Heart left ventricle (tissue), 16 donors: ENCODE measurements around the gene CDCA4. TPM values are rescaled to one million over a fixed set of nuclear protein-coding genes. Genes with fewer than 3 reads are reported as not detected.
A peak's percentile ranks its signal among the peaks of the same experiment; 100 is the strongest.

Experiments
- ATAC-seq, 4 donors: fragments of 200-7000 bp; cut with Tn5 transposase; one replicate each; pipeline ENCODE4 v1.9.1; 2020 to 2022; ENCODE audit warnings: moderate library complexity in 4 of 4, mild to moderate bottlenecking in 3 of 4, moderate number of reproducible peaks in 1 of 4
- DNase-seq, 5 donors: peaks; one replicate each; pipeline ENCODE4 v3.0.0-alpha.2; 2020
- H3K27ac ChIP-seq, 12 donors: fragments of 200-600 bp; sonication (generic) in 4 of 12; one replicate each; pipeline versions ENCODE4 v1.5.0 to v1.8.0; 2016 to 2022; ENCODE audit warnings: mild to moderate bottlenecking in 2 of 12
- H3K27me3 ChIP-seq, 9 donors: fragments of 200-600 bp; sonication (generic) in 2 of 9; one replicate each; pipeline versions ENCODE4 v1.5.1 to v1.8.0; 2016 to 2022; ENCODE audit warnings: mild to moderate bottlenecking in 3 of 9
- H3K36me3 ChIP-seq, 9 donors: fragments of 200-600 bp; sonication (generic) in 2 of 9; one replicate each; pipeline versions ENCODE4 v1.5.0 to v1.8.0; 2018 to 2022; ENCODE audit warnings: mild to moderate bottlenecking in 2 of 9
- H3K4me1 ChIP-seq, 12 donors: fragments of 200-600 bp; sonication (generic) in 4 of 12; one replicate each; pipeline versions ENCODE4 v1.5.0 to v1.8.0; 2016 to 2022; ENCODE audit warnings: mild to moderate bottlenecking in 3 of 12
- H3K4me3 ChIP-seq, 12 donors: fragments of 200-600 bp; sonication (generic) in 4 of 12; one replicate each; pipeline versions ENCODE4 v1.5.0 to v1.8.0; 2017 to 2022; ENCODE audit warnings: mild to moderate bottlenecking in 9 of 12, moderate library complexity in 4 of 12
- H3K9me3 ChIP-seq, 12 donors: fragments of 200-600 bp; sonication (generic) in 4 of 12; one replicate each; pipeline versions ENCODE4 v1.5.0 to v1.8.0; 2016 to 2022; ENCODE audit warnings: mild to moderate bottlenecking in 1 of 12
- POLR2A ChIP-seq, 2 donors: fragments of 450-650 bp; IDR thresholded peaks; one replicate each; pipeline ENCODE4 v1.6.1; 2017; ENCODE audit warnings: antibody characterized with exemption in 2 of 2, mild to moderate bottlenecking in 2 of 2, moderate library complexity in 2 of 2
- WGBS, 4 donors: extraction: QIAGEN DNeasy Blood & Tissue Kit in 2 of 4; methylation state at CpG; one replicate each; pipeline versions ENCODE4 v1.1.5 to v1.1.7; 2013 to 2018; 5-methylcytosine and 5-hydroxymethylcytosine counted together
- intact Hi-C, 10 donors: fragments of 100-400 bp; cut with DNase I; formaldehyde crosslinking; loops; one replicate each; pipeline versions ENCODE4 v1.11.1 to v1.14.2; 2022
- polyA plus RNA-seq, 2 donors: library from polyadenylated mRNA; stranded (reverse); fragments of 200-250 nt; gene quantifications; one replicate each; pipeline ENCODE4 v1.2.3, GENCODE V29; 2013
- total RNA-seq, 9 donors: library from RNA; depleted of rRNA in 2 of 9; stranded (reverse); fragments of >200 nt in 2 of 9; fragmentation: NEBNext Ultra II Directional in 3 of 9; extraction: Animal tissue kit (Norgen Biotek cat#: 25700) in 3 of 9; gene quantifications; one replicate each; pipeline versions ENCODE4 v1.1.0 to v1.2.4, GENCODE V29; 2016 to 2023
- TF ChIP-seq, protein P1 (sequence below), 12 donors: fragments of 200-600 bp; sonication (generic) in 4 of 12; IDR thresholded peaks; one replicate each; pipeline versions ENCODE4 v1.5.0 to v1.8.0; 2018 to 2022; ENCODE audit warnings: antibody characterized with exemption in 12 of 12, mild to moderate bottlenecking in 5 of 12
- donor health status: ischemic (EF 13 %, LVEDD 7.1; RV severe dilation, severe dysfunction).
- donor health status: healthy with polysubstance abuse.
- donor health status: DM: no; HTN: yes; CAD: no.
- donor health status: DM: no; HTN: no; CAD: no.
- donor health status: ischemic (EF 25% LVEDD 6.9; RV normal size, moderate dysfunction).
- donor health status: ischemic (EF 25% LVEDD 5.7; RV mildly dilated, moderate dysfunction).
- donor health status: healthy.
- donor health status: DM: yes; HTN: yes; CAD: no.
- donor health status: ischemic (EF 35%, LVEDD 5.7; RV mildly dilated, moderate dysfunction).
- donor health status: nonischemic (EF 11% LVEDD 7.7; RV severe dilation, severe dysfunction).
- donor health status: DM: yes; HTN: yes; CAD: no.
- donor health status: PGD.
- donor health status: ischemic (EF 29% LVEDD 5.4; RV normal size, mild dysfunction).
- donor health status: nonischemic (EF 23%, LVEDD 6.1; RV moderate dilation, normal function).

CDCA4 gene
- total and polyA plus RNA-seq, 11 donors = 1.4 to 6.0 (median 2.4) TPM

DNA sequence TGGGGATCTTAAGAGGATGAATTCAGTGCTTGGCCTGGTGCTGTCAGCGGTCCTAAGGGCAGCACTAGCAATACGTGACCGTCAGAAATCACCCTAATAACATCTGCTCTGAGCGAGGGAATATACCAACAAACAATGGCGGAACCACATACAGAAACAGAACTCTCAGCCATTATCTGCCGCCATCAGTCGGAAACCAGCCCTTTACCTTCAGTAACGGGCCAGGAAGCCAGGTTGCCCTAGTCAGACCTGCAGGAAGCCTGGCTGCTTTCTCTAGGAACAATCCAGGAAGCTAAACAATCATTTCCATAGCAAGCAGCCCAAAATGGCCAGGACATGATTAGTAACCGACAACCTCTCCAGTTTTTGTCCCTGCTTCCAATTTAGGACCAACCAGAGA, 5.6 kb downstream of the CDCA4 start:
- TF ChIP-seq, protein P1, sequence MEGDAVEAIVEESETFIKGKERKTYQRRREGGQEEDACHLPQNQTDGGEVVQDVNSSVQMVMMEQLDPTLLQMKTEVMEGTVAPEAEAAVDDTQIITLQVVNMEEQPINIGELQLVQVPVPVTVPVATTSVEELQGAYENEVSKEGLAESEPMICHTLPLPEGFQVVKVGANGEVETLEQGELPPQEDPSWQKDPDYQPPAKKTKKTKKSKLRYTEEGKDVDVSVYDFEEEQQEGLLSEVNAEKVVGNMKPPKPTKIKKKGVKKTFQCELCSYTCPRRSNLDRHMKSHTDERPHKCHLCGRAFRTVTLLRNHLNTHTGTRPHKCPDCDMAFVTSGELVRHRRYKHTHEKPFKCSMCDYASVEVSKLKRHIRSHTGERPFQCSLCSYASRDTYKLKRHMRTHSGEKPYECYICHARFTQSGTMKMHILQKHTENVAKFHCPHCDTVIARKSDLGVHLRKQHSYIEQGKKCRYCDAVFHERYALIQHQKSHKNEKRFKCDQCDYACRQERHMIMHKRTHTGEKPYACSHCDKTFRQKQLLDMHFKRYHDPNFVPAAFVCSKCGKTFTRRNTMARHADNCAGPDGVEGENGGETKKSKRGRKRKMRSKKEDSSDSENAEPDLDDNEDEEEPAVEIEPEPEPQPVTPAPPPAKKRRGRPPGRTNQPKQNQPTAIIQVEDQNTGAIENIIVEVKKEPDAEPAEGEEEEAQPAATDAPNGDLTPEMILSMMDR (IDR thresholded peaks at IDR 0.05) = no peak
- no peak for TF ChIP-seq POLR2A (IDR thresholded peaks at IDR 0.05)
- H3K4me3 ChIP-seq = no peak overlapping the region
- intact Hi-C loops = no loop called here
- peaks cover 0 to 20% (median 13%) of the 10 kb centered on the region in 9 donors for H3K36me3 ChIP-seq
- DNase-seq (no peak), ATAC-seq (no peak)
- WGBS, 4 donors = 82 to 90% (median 86%) methylated on average over 9 of the region's 9 CpGs
- H3K27ac ChIP-seq = no peak overlapping the region
- no peaks in the 10 kb centered on the region for H3K9me3 ChIP-seq
- H3K27me3 ChIP-seq = no peaks in the 10 kb centered on the region
- H3K4me1 ChIP-seq = peaks cover 0 to 28% (median 17%) of the 10 kb centered on the region in 12 donors

- intact Hi-C loops = loop anchor here in 1 of 10 donors (5.0 kb wide), 1 partner anchor 37 kb away; the partner anchor contains the start of gene AHNAK2
- 76 to 80% (median 79%) methylated on average over 4 of the region's 4 CpGs for WGBS, 4 donors
These were observed 6.3 kb downstream of the CDCA4 start for GRCh38 chr14:105014631-105015030.

GRCh38 chr14:105014032-105014431, 6.9 kb downstream of the CDCA4 start:
- TF ChIP-seq POLR2A (IDR thresholded peaks at IDR 0.05) = no peak
- TF ChIP-seq, protein P1 (IDR thresholded peaks at IDR 0.05) = no peak
- WGBS, 4 donors = 85 to 100% (median 89%) methylated on average over 1 to 9 of the region's 9 CpGs
- peaks cover 0 to 16% (median 9%) of the 10 kb centered on the region in 12 donors for H3K4me1 ChIP-seq
- DNase-seq = no peak
- ATAC-seq = no peak
- H3K4me3 ChIP-seq = no peak overlapping the region
- no peak overlapping the region for H3K27ac ChIP-seq
- no peaks in the 10 kb centered on the region for H3K27me3 ChIP-seq
- intact Hi-C loops = loop anchor here in 1 of 10 donors (5.0 kb wide), 1 partner anchor 37 kb away; the partner anchor contains the start of gene AHNAK2
- peaks cover 0 to 32% (median 21%) of the 10 kb centered on the region in 9 donors for H3K36me3 ChIP-seq
- H3K9me3 ChIP-seq = no peaks in the 10 kb centered on the region

More at GRCh38 chr14:105014631-105015030, 6.3 kb downstream of the CDCA4 start:
- Histone ChIP-seq H3K4me3 (no peak overlapping the region), H3K27ac (no peak overlapping the region), H3K9me3 (no peaks in the 10 kb centered on the region), H3K4me1 (peaks cover 0 to 22% (median 11%) of the 10 kb centered on the region in 12 donors), H3K36me3 (peaks cover 0 to 26% (median 17%) of the 10 kb centered on the region in 9 donors), H3K27me3 (no peaks in the 10 kb centered on the region)
- no peak for TF ChIP-seq POLR2A (IDR thresholded peaks at IDR 0.05)
- TF ChIP-seq, protein P1 (IDR thresholded peaks at IDR 0.05) = no peak
- no peak for DNase-seq
- no peak for ATAC-seq

GRCh38 chr14:105013150-105013785, 7.6 kb downstream of the CDCA4 start:
- Histone ChIP-seq H3K36me3 (peaks cover 0 to 40% (median 22%) of the 10 kb centered on the region in 9 donors), H3K27me3 (no peaks in the 10 kb centered on the region), H3K4me3 (no peak overlapping the region), H3K9me3 (no peaks in the 10 kb centered on the region), H3K27ac (no peak overlapping the region), H3K4me1 (peaks cover 0 to 15% (median 8%) of the 10 kb centered on the region in 12 donors)
- DNase-seq (peak in 4 of 5 donors; percentile 39 to 58 (median 50)), ATAC-seq (peak; percentile 65 to 84 (median 78))
- intact Hi-C loops = loop anchor here in 1 of 10 donors (5.0 kb wide), 1 partner anchor 36 kb away; the partner anchor contains the start of gene AHNAK2
- WGBS, 4 donors = 37 to 40% (median 39%) methylated on average over 8 of the region's 8 CpGs
- no peak for TF ChIP-seq POLR2A (IDR thresholded peaks at IDR 0.05)
- TF ChIP-seq, protein P1 (IDR thresholded peaks at IDR 0.05) = peak in 4 of 12 donors; percentile 10 to 34 (median 26)
